IPS-11a (cell line): ENCODE measurements around the gene QKI.

Source experiments
- H3K4me3 ChIP-seq: one replicate; pipeline ENCODE4 v1.5.1; 2013; ENCODE audit warnings: low read depth, low read length, control low read depth

QKI gene

DNA sequence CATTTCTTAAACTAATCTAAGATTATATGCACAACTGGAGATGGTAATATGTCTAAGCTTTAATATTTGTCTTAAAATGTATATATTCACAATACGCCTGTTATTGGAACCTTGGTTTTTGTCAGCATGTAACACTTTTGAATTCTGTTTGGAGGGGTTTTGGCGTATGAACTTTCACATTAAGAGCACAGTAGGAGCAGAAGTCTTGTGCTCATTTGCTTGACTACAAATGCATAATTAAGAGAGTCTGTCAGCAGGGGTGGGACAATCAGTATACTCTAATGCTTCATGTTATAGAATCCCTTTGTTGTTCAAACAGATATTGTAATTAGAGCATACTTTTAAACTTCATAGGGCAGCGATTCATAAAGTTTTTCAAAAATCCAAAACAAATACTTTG is 112.8 kb downstream of the QKI start:
- no peak overlapping the region for H3K4me3 ChIP-seq

DNA sequence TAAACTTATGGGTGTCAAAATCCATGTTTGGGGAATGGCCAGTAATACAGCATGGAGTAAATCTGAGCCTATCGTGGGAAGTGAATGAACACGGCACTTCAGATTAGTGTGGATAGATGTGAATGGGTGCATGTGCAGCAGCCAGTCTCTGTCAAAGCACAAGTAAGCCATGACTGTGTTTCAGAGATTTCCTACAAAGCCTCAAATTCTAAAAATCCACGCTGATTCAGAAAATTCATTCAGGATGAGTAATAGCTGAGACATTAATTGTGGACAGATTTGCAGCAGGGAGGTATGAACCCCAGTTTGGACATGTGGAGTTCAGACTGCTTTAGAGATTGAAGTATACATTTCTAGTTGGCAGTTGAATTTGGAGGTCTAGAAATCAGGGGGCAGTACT is 115.1 kb downstream of the QKI start:
- H3K4me3 ChIP-seq, result no peak overlapping the region

GRCh38 chr6:163530406-163530805 is 115.9 kb downstream of the QKI start:
- no peak overlapping the region for H3K4me3 ChIP-seq

DNA sequence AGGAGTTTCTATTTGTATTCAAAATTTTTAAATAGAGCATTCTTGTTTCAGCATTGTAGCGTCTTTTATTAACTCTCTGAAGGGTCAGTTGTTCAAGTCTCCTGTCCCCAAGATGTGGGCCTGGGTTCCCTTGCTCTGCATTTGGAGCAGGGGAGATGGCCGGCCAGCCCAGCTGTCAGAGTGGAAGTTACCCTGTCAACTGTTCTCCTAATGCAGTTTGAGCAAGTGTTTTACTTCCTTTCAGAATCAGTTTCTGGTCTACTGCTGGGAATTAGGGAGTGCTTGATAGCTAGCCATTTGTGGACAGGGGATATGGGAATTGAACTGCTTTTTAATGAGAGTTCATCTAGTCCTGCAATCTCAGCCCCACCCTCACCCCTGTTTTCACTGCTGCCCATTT is 116.6 kb downstream of the QKI start:
- H3K4me3 ChIP-seq, result no peak overlapping the region

GRCh38 chr6:163532526-163533078 is 118.1 kb downstream of the QKI start:
- no peak overlapping the region for H3K4me3 ChIP-seq

- no peak overlapping the region for H3K4me3 ChIP-seq
These were observed 118.9 kb downstream of the QKI start for GRCh38 chr6:163533443-163533842.

DNA sequence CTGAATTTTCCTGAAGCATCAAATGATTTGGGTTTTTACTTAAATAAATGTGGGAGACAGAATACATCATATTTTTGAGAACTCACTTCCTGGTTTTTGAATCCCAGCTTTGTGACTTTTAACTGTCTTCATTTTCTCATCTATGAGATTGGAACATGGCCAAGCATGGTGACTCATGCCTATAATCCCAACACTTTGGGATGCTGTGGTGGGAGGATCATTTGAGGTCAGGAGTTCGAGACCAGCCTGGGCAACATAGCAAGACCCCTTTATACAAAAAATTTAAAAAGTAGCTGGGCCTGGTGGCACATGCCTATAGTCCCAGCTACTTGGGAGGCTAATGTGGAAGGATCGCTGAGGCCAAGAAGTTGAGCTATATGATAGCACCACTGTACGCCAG is 122.3 kb downstream of the QKI start:
- H3K4me3 ChIP-seq, result no peak overlapping the region

GRCh38 chr6:163538331-163538730 is 123.8 kb downstream of the QKI start:
- no peak overlapping the region for H3K4me3 ChIP-seq

GRCh38 chr6:163539101-163539762 is 124.7 kb downstream of the QKI start:
- no peak overlapping the region for H3K4me3 ChIP-seq

- H3K4me3 ChIP-seq, result no peak overlapping the region
These were observed 128.8 kb downstream of the QKI start for GRCh38 chr6:163543321-163543720.

GRCh38 chr6:163545370-163545769 is 130.9 kb downstream of the QKI start:
- H3K4me3 ChIP-seq, result no peak overlapping the region

GRCh38 chr6:163547287-163547686 is 132.8 kb downstream of the QKI start:
- no peak overlapping the region for H3K4me3 ChIP-seq

DNA sequence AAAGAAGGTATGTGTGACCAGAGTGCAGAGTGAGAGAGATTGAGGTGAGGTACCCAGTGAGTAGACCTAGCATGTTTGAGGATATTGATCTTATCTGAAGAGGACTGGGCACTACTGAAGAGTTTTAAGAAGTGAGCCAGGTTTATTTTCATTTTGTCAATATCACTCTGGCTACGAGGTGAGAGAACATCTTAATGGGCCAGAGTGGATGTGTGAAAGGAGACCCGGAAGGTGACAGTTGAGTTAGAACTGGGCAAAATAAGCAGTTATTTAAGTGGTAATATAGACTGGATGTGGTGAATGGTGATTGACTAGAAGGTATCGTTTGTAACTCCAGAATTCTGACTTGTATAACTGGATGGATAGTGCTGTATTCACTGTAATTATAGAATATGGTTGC is 134.1 kb downstream of the QKI start:
- H3K4me3 ChIP-seq, result no peak overlapping the region

GRCh38 chr6:163554032-163554431 is 139.5 kb downstream of the QKI start:
- H3K4me3 ChIP-seq, result no peak overlapping the region

DNA sequence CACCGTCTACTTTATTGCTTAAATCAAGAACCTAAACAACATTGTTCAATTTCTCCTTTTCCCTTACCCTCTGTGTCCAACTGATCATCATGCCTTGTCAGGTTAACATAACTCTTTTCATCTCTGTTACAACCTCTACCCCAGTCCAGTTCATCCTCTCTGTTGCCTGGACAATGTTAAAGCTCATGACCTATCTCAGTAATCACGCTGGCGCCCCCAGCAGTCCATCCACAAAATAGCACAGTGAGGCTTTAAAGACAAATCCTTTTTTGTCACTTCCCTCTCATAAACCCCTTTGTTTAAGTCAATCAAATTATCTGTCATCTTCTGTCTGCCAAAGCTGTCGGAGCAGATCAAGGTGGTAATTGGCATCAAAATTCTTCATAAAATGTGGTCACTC is 140.1 kb downstream of the QKI start:
- H3K4me3 ChIP-seq, result no peak overlapping the region

GRCh38 chr6:163559661-163560060 is 145.1 kb downstream of the QKI start:
- no peak overlapping the region for H3K4me3 ChIP-seq

DNA sequence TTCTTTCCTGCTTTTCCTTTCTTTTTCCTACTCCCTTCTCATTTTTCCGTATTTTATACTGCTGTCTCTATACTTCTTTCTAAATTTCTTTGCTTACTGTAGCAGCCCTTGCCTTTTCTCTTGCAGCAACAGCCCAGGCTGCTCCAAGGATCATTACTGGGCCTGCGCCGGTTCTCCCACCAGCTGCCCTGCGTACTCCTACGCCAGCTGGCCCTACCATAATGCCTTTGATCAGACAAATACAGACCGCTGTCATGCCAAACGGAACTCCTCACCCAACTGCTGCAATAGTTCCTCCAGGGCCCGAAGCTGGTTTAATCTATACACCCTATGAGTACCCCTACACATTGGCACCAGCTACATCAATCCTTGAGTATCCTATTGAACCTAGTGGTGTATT is 148.8 kb downstream of the QKI start:
- no peak overlapping the region for H3K4me3 ChIP-seq

GRCh38 chr6:163564534-163564933 is 150.0 kb downstream of the QKI start:
- no peak overlapping the region for H3K4me3 ChIP-seq

DNA sequence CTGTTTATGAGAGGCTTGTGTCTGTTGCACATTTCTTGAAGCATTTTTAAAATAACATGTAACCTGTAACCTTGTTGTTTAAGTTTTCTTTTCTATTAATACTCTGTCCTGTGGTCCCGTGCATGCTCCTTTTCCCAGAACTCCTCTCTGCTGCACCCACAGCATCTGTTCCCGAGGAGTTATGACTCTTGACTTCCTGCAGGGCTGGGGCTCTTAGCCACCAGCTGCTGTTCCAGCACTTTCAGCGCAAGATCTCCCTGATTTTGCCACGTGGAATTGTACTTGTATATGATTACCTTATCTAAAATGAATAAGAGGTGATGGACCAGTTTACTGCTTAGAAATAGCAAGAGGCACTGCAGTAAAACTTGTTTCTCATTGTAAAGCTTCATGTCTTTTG is 150.6 kb downstream of the QKI start:
- H3K4me3 ChIP-seq, result no peak overlapping the region

GRCh38 chr6:163566056-163566455 is 151.5 kb downstream of the QKI start:
- H3K4me3 ChIP-seq, result no peak overlapping the region

GRCh38 chr6:163568275-163568674 is 153.8 kb downstream of the QKI start:
- H3K4me3 ChIP-seq, result no peak overlapping the region

DNA sequence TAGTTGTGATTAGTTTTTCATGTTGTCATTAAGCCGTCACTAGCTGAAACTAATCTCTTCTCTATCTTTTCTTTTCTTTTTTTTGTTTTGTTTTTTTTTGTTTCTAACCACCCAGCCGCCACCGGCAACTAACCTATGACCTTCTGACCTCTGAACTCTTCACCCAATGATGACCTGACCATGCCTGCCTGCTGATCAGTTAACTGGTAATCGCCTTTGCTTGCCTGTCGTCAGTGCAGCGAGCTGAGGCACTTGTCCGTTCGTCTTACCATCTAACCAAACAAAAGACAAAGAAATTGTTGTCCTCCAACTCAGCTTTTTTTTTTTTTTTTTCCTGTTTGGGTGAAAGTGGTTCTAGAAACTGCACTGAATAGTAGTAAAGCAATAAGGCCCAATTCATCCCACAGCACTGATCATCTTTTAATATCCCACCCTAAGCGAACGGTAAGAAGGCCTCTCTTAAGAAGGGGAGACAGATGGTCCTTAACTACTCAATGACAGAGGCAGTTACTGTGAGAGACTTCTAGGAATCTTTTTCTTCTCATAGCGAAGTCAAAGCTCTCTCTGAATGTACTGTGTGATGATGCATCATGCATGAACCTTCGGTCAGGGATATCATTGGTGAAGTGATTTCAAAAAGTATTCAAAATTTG is 156.2 kb downstream of the QKI start:
- no peak overlapping the region for H3K4me3 ChIP-seq

DNA sequence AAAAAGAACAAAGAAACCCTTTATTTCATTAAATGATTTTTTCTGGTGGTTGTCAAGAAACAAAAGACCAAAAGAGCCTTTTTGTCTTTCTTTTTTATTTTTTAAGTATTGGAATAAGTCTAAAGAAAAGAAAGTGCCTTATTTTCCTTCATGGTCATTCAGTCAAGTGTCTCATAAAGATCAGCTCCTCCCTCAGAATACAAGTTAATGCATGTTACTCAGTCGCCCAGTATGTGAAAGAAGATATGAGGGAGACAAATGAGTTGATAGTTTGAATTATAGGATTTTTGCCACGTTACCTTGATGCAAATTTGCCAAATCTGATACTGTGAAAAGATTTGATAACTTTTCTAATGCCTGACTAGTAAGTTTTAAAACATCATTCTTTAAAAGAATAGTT is 157.2 kb downstream of the QKI start:
- H3K4me3 ChIP-seq, result no peak overlapping the region
